VCaP (cell line): ENCODE measurements around the gene ZFR.
"Not testable (repeated sequence)": the region's sequence is repeated elsewhere in the genome, so short reads cannot be mapped to it uniquely, and the experiment has no call there.

Experiments
- H3K27ac ChIP-seq: fragments of 450-650 bp; 2 replicates; pipeline ENCODE4 v1.5.1; 2017
- CTCF ChIP-seq: fragments of 450-650 bp; conservative IDR thresholded peaks from 2 replicates; pipeline ENCODE4 v1.5.1; 2017; ENCODE audit warnings: mild to moderate bottlenecking, moderate library complexity

The ZFR gene

GRCh38 chr5:32326216-32326772 is 118.2 kb downstream of the ZFR start:
- no peak for TF ChIP-seq CTCF
- H3K27ac ChIP-seq, result no peak overlapping the region

GRCh38 chr5:32325616-32326015 is 118.9 kb downstream of the ZFR start:
- TF ChIP-seq CTCF, result no peak
- no peak overlapping the region for H3K27ac ChIP-seq

GRCh38 chr5:32325062-32325461 is 119.5 kb downstream of the ZFR start:
- H3K27ac ChIP-seq, result no peak overlapping the region
- TF ChIP-seq CTCF, result no peak

- no peak for TF ChIP-seq CTCF
- H3K27ac ChIP-seq, result no peak overlapping the region
These were observed 120.8 kb downstream of the ZFR start for GRCh38 chr5:32323741-32324140.

- TF ChIP-seq CTCF, result no peak
- H3K27ac ChIP-seq, result no peak overlapping the region
These were observed 121.7 kb downstream of the ZFR start for GRCh38 chr5:32322882-32323281.

- H3K27ac ChIP-seq, result not testable (repeated sequence)
These were observed 122.8 kb downstream of the ZFR start for GRCh38 chr5:32321787-32322186.

- TF ChIP-seq CTCF, result no peak
- H3K27ac ChIP-seq, result no peak overlapping the region
These were observed 124.0 kb downstream of the ZFR start for GRCh38 chr5:32320576-32320975.

GRCh38 chr5:32319926-32320543 is 124.5 kb downstream of the ZFR start:
- TF ChIP-seq CTCF, result no peak
- no peak overlapping the region for H3K27ac ChIP-seq
